K562 (cell line): ENCODE measurements around the gene DGUOK. TPM values are rescaled to one million over a fixed set of nuclear protein-coding genes. Genes with fewer than 3 reads are reported as not detected.

Experiments used
- ATAC-seq: fragments of 200-7000 bp; cut with Tn5 transposase; 3 replicates; pipeline ENCODE4 v1.9.1; 2020; ENCODE audit warnings: moderate library complexity
- BruUV-seq: library from RNA; stranded (reverse); fragments of 400-500 nt; replicated peaks from 2 replicates; lab custom pipeline; 2021; lab: Mats Ljungman, UMichigan
- CTCF ChIA-PET: fragments of 300-600 bp; formaldehyde crosslinking; extraction: SDS; loops from one replicate; lab custom pipeline; 2021; ENCODE audit warnings: low intra/inter-chr PET ratio; lab: Yijun Ruan, JAX
- POLR2A ChIA-PET: fragments of 300-600, 350-650 bp; sonication (Branson Sonifier 250); formaldehyde crosslinking; extraction: SDS; loops from one replicate; lab custom pipeline; 2021; ENCODE audit warnings: antibody characterized with exemption, inconsistent platforms; lab: Yijun Ruan, JAX
- DNase-seq, 4 experiments: peaks; one replicate each; pipeline versions ENCODE4 v3.0.0 to v3.0.0-alpha.2; 2011 to 2018; ENCODE audit warnings: low spot score in 3 of 4, mixed read lengths in 3 of 4; ENCODE audit errors: extremely low read depth in 1 of 4
- FAIRE-seq: peaks from 2 replicates; lab custom pipeline; 2011; peaks lifted over from hg19 to GRCh38; lab: Jason Lieb, UNC
- H2AFZ ChIP-seq: 2 replicates; pipeline ENCODE4 v1.6.0; 2011; ENCODE audit warnings: low read depth, low read length, control low read depth, inconsistent platforms
- H3K27ac ChIP-seq: fragments of 200-600 bp; 3 replicates; pipeline ENCODE4 v1.8.0; 2011; ENCODE audit warnings: low read depth, mild to moderate bottlenecking, control low read depth, inconsistent platforms, low read length, moderate library complexity, mixed read lengths; ENCODE audit errors: extremely low read depth
- H3K27me3 ChIP-seq, 2 experiments: fragments of 300-600 bp in 1 of 2; 2 replicates in 1 of 2; 3 replicates in 1 of 2; pipeline versions ENCODE4 v1.6.0 to v1.8.0; 2011; ENCODE audit warnings: inconsistent platforms in 2 of 2, low read length in 2 of 2, mild to moderate bottlenecking in 1 of 2, mixed read lengths in 1 of 2, moderate library complexity in 1 of 2; ENCODE audit not compliant: control insufficient read depth in 2 of 2, insufficient read depth in 2 of 2
- H3K36me3 ChIP-seq: fragments of 300-600 bp; 3 replicates; pipeline ENCODE4 v1.8.0; 2011; ENCODE audit warnings: mild to moderate bottlenecking, low read length, inconsistent platforms; ENCODE audit not compliant: control insufficient read depth, insufficient read depth
- H3K4me1 ChIP-seq, 2 experiments: fragments of 200-600 bp in 1 of 2; replicated peaks in 1 of 2; 2 replicates in 1 of 2; 3 replicates in 1 of 2; pipeline versions ENCODE4 v1.5.1 to v1.8.0; 2011; ENCODE audit warnings: inconsistent platforms in 2 of 2, low read length in 2 of 2, mild to moderate bottlenecking in 1 of 2, mixed read lengths in 1 of 2, moderate library complexity in 1 of 2; ENCODE audit not compliant: control insufficient read depth in 2 of 2, insufficient read depth in 2 of 2
- H3K4me2 ChIP-seq: 2 replicates; pipeline ENCODE4 v1.6.1; 2011; ENCODE audit warnings: low read length, control low read depth, inconsistent platforms, mixed read lengths; ENCODE audit not compliant: insufficient read depth
- H3K4me3 ChIP-seq: fragments of 200-600 bp; sonication (generic), shearing (Covaris generic); 2 replicates; pipeline ENCODE4 v1.5.1; 2016; ENCODE audit warnings: control low read depth, inconsistent platforms
- H3K79me2 ChIP-seq: fragments of 200-600 bp; 3 replicates; pipeline ENCODE4 v1.8.0; 2011; ENCODE audit warnings: low read length, inconsistent platforms; ENCODE audit not compliant: control insufficient read depth, insufficient read depth
- H3K9ac ChIP-seq, 2 experiments: 2 replicates each; pipeline versions ENCODE4 v1.6.0 to v1.6.1; 2011; ENCODE audit warnings: low read depth in 2 of 2, low read length in 2 of 2, control low read depth in 1 of 2, inconsistent platforms in 1 of 2, mild to moderate bottlenecking in 1 of 2, mixed read lengths in 1 of 2; ENCODE audit not compliant: insufficient read depth in 1 of 2
- H3K9me1 ChIP-seq: one replicate; pipeline ENCODE4 v1.6.0; 2011; ENCODE audit warnings: inconsistent platforms, mild to moderate bottlenecking, low read length, moderate library complexity; ENCODE audit not compliant: control insufficient read depth, insufficient read depth
- H3K9me3 ChIP-seq: replicated peaks from 2 replicates; pipeline ENCODE4 v1.5.1; 2011; ENCODE audit warnings: low read depth, low read length, inconsistent platforms; ENCODE audit not compliant: control insufficient read depth, insufficient read depth
- H4K20me1 ChIP-seq: replicated peaks from 2 replicates; pipeline ENCODE4 v1.6.1; 2011; ENCODE audit warnings: low read length, inconsistent platforms, mixed read lengths; ENCODE audit not compliant: control insufficient read depth, insufficient read depth
- BRD4 ChIP-seq: fragments of 200-600 bp; sonication (generic); IDR thresholded peaks from 2 replicates; pipeline ENCODE4 v1.6.1; 2017; ENCODE audit warnings: inconsistent platforms
- CC2D1A ChIP-seq: fragments of 450-650 bp; IDR thresholded peaks from 2 replicates; pipeline ENCODE4 v1.6.1; 2017; ENCODE audit warnings: mild to moderate bottlenecking
- E2F3 ChIP-seq: fragments of 250-450 bp; sonication (Bioruptor Pico); IDR thresholded peaks from 2 replicates; pipeline ENCODE4 v1.4.0; 2020; ENCODE audit warnings: mild to moderate bottlenecking
- RBM14 ChIP-seq: fragments of 200-400 bp; formaldehyde crosslinking; IDR thresholded peaks from 2 replicates; pipeline ENCODE4 v1.6.1; 2018; ENCODE audit warnings: low read depth, mild to moderate bottlenecking, low read length, moderate library complexity, borderline replicate concordance; ENCODE audit not compliant: insufficient read depth
- SIRT6 ChIP-seq: IDR thresholded peaks from one replicate; pipeline ENCODE4 v1.6.1; 2012; ENCODE audit warnings: low read depth, mild to moderate bottlenecking, control low read depth, inconsistent platforms, low read length, moderate library complexity
- YY1 ChIP-seq, 3 experiments: IDR thresholded peaks; 2 replicates each; pipeline ENCODE4 v1.6.1; 2011; ENCODE audit warnings: low read length in 2 of 3, mild to moderate bottlenecking in 2 of 3, moderate library complexity in 2 of 3, borderline replicate concordance in 1 of 3, control low read depth in 1 of 3, low read depth in 1 of 3; ENCODE audit not compliant: insufficient read depth in 3 of 3, insufficient replicate concordance in 2 of 3, control insufficient read depth in 1 of 3, insufficient read length in 1 of 3; ENCODE audit errors: extremely low read depth in 1 of 3
- ZBTB17 ChIP-seq: fragments of 450-650 bp; formaldehyde crosslinking; IDR thresholded peaks from 2 replicates; pipeline ENCODE4 v1.4.0; 2020; ENCODE audit warnings: mild to moderate bottlenecking
- ZBTB7A ChIP-seq: IDR thresholded peaks from 2 replicates; pipeline ENCODE4 v1.6.1; 2011; ENCODE audit warnings: low read depth, mild to moderate bottlenecking, low read length, moderate library complexity, borderline replicate concordance; ENCODE audit not compliant: control insufficient read depth
- ZNF232 ChIP-seq: sonication (generic); formaldehyde crosslinking; IDR thresholded peaks from 2 replicates; pipeline ENCODE4 v1.8.0; 2022; ENCODE audit warnings: mild to moderate bottlenecking, missing genetic modification reagents
- WGBS: fragments of 100-300 bp; shearing (Covaris generic); methylation state at CpG from one replicate; pipeline ENCODE4 v1.1.6; 2016; ENCODE audit warnings: low coverage, mixed read lengths; ENCODE audit not compliant: insufficient coverage; ENCODE audit errors: missing lambda C conversion rate; 5-methylcytosine and 5-hydroxymethylcytosine counted together
- in situ Hi-C: fragments of 300-500 bp; cut with MboI; formaldehyde crosslinking; loops from 4 replicates; pipeline ENCODE4 v1.15.0; 2018; ENCODE audit warnings: inconsistent platforms, mixed read lengths
- intact Hi-C: fragments of 100-400 bp; cut with micrococcal nuclease; formaldehyde crosslinking; loops from 2 replicates; pipeline ENCODE4 v1.14.2; 2022
- polyA plus RNA-seq, 8 experiments: library from polyadenylated mRNA; depleted of rRNA in 4 of 8; stranded (reverse) in 5 of 8; unstranded in 3 of 8; fragments of >200 nt; fragmentation: Nextera tagmentation in 2 of 8; fragmentation: Illumina TruSeq in 1 of 8; extraction: Ambion mirVana in 2 of 8; extraction: Trizol in 1 of 8; gene quantifications; 2 replicates each; pipeline versions ENCODE4 v1.2.1 to v1.2.3, GENCODE V29; 2011 to 2014; ENCODE audit warnings: inconsistent platforms in 1 of 8, missing spikeins in 1 of 8
- total RNA-seq, 7 experiments: library from RNA; depleted of rRNA in 6 of 7; stranded (reverse); fragments of >200 nt in 6 of 7; fragmentation: Illumina TruSeq in 2 of 7; extraction: Trizol in 2 of 7; gene quantifications; 2 replicates each; pipeline versions ENCODE4 v1.2.1 to v1.2.3, GENCODE V29; 2011 to 2021; ENCODE audit warnings: low replicate concordance in 1 of 7
- TF ChIP-seq, protein P1 (sequence below): fragments of 450-650 bp; IDR thresholded peaks from 2 replicates; pipeline ENCODE4 v1.6.1; 2018; ENCODE audit not compliant: partially characterized antibody
- TF ChIP-seq, protein P2 (sequence below): fragments of 450-650 bp; formaldehyde crosslinking; IDR thresholded peaks from 2 replicates; pipeline ENCODE4 v1.4.0; 2020; ENCODE audit warnings: mild to moderate bottlenecking, moderate library complexity
- TF ChIP-seq, protein P3 (sequence below): fragments of 200-800 bp; sonication (Bioruptor generic); IDR thresholded peaks from 2 replicates; pipeline ENCODE4 v1.6.1; 2017; ENCODE audit warnings: missing genetic modification characterization, missing compliant biosample characterization

DGUOK gene
- total and polyA plus RNA-seq, 9 of the 15 experiments (the other 6 are each of a cell fraction or from before 2014, with no cell fraction given) = 67.0 to 288 (median 126) TPM

DNA sequence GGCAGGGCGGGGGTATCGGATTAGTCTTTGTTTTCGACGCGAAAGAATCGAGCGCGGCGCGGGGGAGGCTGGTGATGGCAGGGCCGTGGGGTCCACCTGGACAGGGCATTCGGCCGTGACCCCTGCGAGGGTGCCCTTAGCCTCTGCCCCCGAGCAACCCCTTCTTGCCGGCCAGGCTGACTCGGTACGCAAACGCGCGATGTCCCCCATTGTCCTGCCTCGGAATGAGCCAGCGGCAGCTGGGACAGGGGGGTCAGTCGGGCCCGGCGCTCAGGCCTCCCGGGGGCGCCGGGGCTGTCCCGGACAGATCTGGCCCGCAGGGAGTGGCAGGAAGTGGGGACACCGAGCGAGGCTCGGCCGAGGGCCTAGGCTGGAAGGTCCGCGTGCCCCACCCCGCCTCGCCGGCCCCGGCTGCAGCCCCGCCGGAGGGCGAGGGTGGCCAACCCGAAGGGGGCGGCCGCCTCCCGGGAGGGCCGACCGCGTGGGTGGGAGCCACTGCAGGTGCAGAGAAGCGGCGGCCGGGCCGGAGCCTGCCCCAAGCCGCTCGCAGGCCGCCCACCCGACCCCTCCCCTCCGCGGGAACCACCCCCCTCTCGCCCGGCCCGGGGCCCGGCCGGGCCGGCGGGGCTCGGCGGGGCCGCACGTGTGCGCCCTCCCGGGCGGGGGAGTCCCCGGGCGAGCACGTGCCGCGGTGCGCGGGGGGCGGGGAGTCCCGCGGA lies 57.7 kb downstream of the DGUOK start, which contains the start of gene TET3:
Gene TET3, plus strand, starts transcription at position 708 of the 719 bp plus-strand sequence. CDS start 1,494 bp downstream, outside the sequence.
- peak within 1 kb of the TSS; percentile 82 for H2AFZ ChIP-seq
- FAIRE-seq = no peak
- 4% methylated on average over 32 of the region's 85 CpGs for WGBS
- peak; percentile 67 to 86 (median 80) for DNase-seq
- peaks cover 21% of the 10 kb centered on the region; the same call in 1 of the 2 replicates for H4K20me1 ChIP-seq
- H3K79me2 ChIP-seq = peaks cover 59% of the 10 kb centered on the region
- ATAC-seq = peak; percentile 15
- peaks cover 6% of the 10 kb centered on the region for H3K9me1 ChIP-seq
- H3K9ac ChIP-seq = peak within 1 kb of the TSS; percentile 78 to 94
- peaks cover 73% of the 10 kb centered on the region in 2 experiments for H3K4me1 ChIP-seq
- no TSS peak for BruUV-seq
- intact Hi-C loops (loop anchor here (10.0 kb wide), 1 partner anchor 160 kb away; the partner anchor contains the start of gene STAMBP), in situ Hi-C loops (no loop called here)
- H3K27ac ChIP-seq = peak within 1 kb of the TSS; percentile 83
- H3K9me3 ChIP-seq = no peaks in the 10 kb centered on the region
- peak within 1 kb of the TSS; percentile 79 for H3K4me2 ChIP-seq
- H3K4me3 ChIP-seq = peak within 1 kb of the TSS; percentile 51
- no peaks in the 10 kb centered on the region for H3K27me3 ChIP-seq
- H3K36me3 ChIP-seq = peaks cover 29% of the 10 kb centered on the region
- POLR2A ChIA-PET = interaction anchor here (1.0 kb wide), 1 partner anchor 11 kb away, joined by 3 read pairs; no protein-coding TSS in a partner anchor
- CTCF ChIA-PET = no interaction called here
- TF ChIP-seq ZBTB17 (CRISPR knock-in tag) = peak; percentile 60; the same call in 1 of the 2 replicates
- TF ChIP-seq, protein P1, sequence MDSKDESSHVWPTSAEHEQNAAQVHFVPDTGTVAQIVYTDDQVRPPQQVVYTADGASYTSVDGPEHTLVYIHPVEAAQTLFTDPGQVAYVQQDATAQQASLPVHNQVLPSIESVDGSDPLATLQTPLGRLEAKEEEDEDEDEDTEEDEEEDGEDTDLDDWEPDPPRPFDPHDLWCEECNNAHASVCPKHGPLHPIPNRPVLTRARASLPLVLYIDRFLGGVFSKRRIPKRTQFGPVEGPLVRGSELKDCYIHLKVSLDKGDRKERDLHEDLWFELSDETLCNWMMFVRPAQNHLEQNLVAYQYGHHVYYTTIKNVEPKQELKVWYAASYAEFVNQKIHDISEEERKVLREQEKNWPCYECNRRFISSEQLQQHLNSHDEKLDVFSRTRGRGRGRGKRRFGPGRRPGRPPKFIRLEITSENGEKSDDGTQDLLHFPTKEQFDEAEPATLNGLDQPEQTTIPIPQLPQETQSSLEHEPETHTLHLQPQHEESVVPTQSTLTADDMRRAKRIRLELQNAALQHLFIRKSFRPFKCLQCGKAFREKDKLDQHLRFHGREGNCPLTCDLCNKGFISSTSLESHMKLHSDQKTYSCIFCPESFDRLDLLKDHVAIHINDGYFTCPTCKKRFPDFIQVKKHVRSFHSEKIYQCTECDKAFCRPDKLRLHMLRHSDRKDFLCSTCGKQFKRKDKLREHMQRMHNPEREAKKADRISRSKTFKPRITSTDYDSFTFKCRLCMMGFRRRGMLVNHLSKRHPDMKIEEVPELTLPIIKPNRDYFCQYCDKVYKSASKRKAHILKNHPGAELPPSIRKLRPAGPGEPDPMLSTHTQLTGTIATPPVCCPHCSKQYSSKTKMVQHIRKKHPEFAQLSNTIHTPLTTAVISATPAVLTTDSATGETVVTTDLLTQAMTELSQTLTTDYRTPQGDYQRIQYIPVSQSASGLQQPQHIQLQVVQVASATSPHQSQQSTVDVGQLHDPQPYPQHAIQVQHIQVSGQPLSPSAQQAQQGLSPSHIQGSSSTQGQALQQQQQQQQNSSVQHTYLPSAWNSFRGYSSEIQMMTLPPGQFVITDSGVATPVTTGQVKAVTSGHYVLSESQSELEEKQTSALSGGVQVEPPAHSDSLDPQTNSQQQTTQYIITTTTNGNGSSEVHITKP = peak; percentile 21
- TF ChIP-seq RBM14 = no peak
- TF ChIP-seq SIRT6 = no peak
- no peak for TF ChIP-seq BRD4
- TF ChIP-seq ZBTB7A = peak; percentile 87; the same call in 1 of the 2 replicates
- 0 out of 2 replicates have a peak, but pooled peaks have one; percentile 13 for TF ChIP-seq E2F3
- TF ChIP-seq YY1 (IDR thresholded peaks at IDR 0.05; ENCODE audit: borderline replicate concordance in 1 of 3, control insufficient read depth in 1 of 3, extremely low read depth in 1 of 3, insufficient read depth in 3 of 3, insufficient read length in 1 of 3, insufficient replicate concordance in 2 of 3, low read depth in 1 of 3, low read length in 2 of 3) = peak in 2 of 3 experiments; percentile 16 to 18
- no peak for TF ChIP-seq ZNF232 (CRISPR knock-in tag)
- TF ChIP-seq, protein P2, sequence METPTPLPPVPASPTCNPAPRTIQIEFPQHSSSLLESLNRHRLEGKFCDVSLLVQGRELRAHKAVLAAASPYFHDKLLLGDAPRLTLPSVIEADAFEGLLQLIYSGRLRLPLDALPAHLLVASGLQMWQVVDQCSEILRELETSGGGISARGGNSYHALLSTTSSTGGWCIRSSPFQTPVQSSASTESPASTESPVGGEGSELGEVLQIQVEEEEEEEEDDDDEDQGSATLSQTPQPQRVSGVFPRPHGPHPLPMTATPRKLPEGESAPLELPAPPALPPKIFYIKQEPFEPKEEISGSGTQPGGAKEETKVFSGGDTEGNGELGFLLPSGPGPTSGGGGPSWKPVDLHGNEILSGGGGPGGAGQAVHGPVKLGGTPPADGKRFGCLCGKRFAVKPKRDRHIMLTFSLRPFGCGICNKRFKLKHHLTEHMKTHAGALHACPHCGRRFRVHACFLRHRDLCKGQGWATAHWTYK (CRISPR knock-in tag) = 0 out of 2 replicates have a peak, but pooled peaks have one; percentile 30
- TF ChIP-seq CC2D1A = no peak
- TF ChIP-seq, protein P3, sequence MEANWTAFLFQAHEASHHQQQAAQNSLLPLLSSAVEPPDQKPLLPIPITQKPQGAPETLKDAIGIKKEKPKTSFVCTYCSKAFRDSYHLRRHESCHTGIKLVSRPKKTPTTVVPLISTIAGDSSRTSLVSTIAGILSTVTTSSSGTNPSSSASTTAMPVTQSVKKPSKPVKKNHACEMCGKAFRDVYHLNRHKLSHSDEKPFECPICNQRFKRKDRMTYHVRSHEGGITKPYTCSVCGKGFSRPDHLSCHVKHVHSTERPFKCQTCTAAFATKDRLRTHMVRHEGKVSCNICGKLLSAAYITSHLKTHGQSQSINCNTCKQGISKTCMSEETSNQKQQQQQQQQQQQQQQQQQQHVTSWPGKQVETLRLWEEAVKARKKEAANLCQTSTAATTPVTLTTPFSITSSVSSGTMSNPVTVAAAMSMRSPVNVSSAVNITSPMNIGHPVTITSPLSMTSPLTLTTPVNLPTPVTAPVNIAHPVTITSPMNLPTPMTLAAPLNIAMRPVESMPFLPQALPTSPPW (CRISPR knock-in tag) = peak; percentile 62; the same call in 1 of the 2 replicates
